Activated B cell treated with CpG ODN at 0.5 μM for 24 hours (primary cell): ENCODE data around the gene AGAP1. TPM values are rescaled to one million over a fixed set of nuclear protein-coding genes. Genes with fewer than 3 reads are reported as not detected.
"Not testable (repeated sequence)": the region's sequence is repeated elsewhere in the genome, so short reads cannot be mapped to it uniquely, and the experiment has no call there.

ENCODE experiments used
- ATAC-seq: fragments of 200-7000 bp; cut with Tn5 transposase; one replicate; pipeline ENCODE4 v1.10.0; 2021; ENCODE audit warnings: low read depth, mild to moderate bottlenecking, moderate library complexity
- CTCF ChIA-PET: fragments of 350-600 bp; sonication (Branson Sonifier 250); formaldehyde crosslinking; loops from one replicate; lab custom pipeline; 2021; ENCODE audit warnings: antibody characterized with exemption; lab: Charles Lee
- POLR2A ChIA-PET: fragments of 350-600 bp; sonication (Branson Sonifier 250); formaldehyde crosslinking; loops from one replicate; lab custom pipeline; 2021; ENCODE audit warnings: antibody characterized with exemption; lab: Charles Lee
- DNase-seq: peaks from one replicate; pipeline ENCODE4 v3.0.0; 2022
- H3K27ac Mint-ChIP-seq: one replicate; pipeline ENCODE4 v1.8.0; 2020; ENCODE audit warnings: mixed read lengths
- H3K27me3 Mint-ChIP-seq: one replicate; pipeline ENCODE4 v1.8.0; 2021; ENCODE audit warnings: mixed read lengths
- H3K36me3 Mint-ChIP-seq: one replicate; pipeline ENCODE4 v1.8.0; 2021; ENCODE audit warnings: low read depth, mixed read lengths
- H3K4me1 Mint-ChIP-seq: one replicate; pipeline ENCODE4 v1.8.0; 2021; ENCODE audit warnings: mixed read lengths
- H3K4me3 Mint-ChIP-seq: one replicate; pipeline ENCODE4 v1.8.0; 2020; ENCODE audit warnings: mild to moderate bottlenecking, mixed read lengths
- H3K9me3 Mint-ChIP-seq: one replicate; pipeline ENCODE4 v1.8.0; 2020; ENCODE audit warnings: mixed read lengths
- intact Hi-C: fragments of 100-400 bp; cut with micrococcal nuclease; formaldehyde crosslinking; loops from one replicate; pipeline ENCODE4 v1.15.1; 2024
- total RNA-seq: library from RNA; stranded (reverse); gene quantifications from 2 replicates; pipeline ENCODE4 v1.2.3, GENCODE V29; 2022
- TF ChIP-seq, protein P1 (sequence below): fragments of 200-600 bp; IDR thresholded peaks from one replicate; pipeline ENCODE4 v1.8.0; 2022; ENCODE audit warnings: antibody characterized with exemption, mild to moderate bottlenecking

Gene AGAP1
- total RNA-seq, 1 donor from 2014 or later = not detected

DNA sequence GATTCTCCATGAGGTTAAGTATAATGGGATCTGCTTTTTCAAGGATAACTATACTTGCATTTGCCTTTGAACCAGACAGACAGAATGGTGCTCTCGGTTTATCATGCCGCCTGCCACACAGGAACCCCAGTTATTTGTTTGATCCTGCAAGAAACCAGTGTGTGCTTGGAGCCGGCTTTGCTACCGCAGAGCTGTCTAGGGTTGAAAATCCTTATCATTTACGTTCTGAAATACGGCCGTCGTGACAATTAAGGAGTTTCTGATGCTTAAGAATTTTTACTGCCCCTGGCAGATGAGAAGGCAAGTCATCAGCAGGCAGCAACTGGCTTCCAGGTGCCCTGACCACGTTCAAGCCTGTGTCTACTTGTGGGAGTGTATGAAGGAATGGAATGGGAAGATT, 562.3 kb downstream of the AGAP1 start:
- POLR2A ChIA-PET = no interaction called here
- Mint-ChIP-seq H3K4me3 (no peak overlapping the region), H3K27ac (no peak overlapping the region), H3K36me3 (no peaks in the 10 kb centered on the region), H3K4me1 (no peaks in the 10 kb centered on the region), H3K9me3 (peaks cover 2% of the 10 kb centered on the region), H3K27me3 (peaks cover 5% of the 10 kb centered on the region)
- CTCF ChIA-PET = no interaction called here
- ATAC-seq (no peak), DNase-seq (no peak)
- intact Hi-C loops = no loop called here
- TF ChIP-seq, protein P1, sequence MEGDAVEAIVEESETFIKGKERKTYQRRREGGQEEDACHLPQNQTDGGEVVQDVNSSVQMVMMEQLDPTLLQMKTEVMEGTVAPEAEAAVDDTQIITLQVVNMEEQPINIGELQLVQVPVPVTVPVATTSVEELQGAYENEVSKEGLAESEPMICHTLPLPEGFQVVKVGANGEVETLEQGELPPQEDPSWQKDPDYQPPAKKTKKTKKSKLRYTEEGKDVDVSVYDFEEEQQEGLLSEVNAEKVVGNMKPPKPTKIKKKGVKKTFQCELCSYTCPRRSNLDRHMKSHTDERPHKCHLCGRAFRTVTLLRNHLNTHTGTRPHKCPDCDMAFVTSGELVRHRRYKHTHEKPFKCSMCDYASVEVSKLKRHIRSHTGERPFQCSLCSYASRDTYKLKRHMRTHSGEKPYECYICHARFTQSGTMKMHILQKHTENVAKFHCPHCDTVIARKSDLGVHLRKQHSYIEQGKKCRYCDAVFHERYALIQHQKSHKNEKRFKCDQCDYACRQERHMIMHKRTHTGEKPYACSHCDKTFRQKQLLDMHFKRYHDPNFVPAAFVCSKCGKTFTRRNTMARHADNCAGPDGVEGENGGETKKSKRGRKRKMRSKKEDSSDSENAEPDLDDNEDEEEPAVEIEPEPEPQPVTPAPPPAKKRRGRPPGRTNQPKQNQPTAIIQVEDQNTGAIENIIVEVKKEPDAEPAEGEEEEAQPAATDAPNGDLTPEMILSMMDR = no peak

DNA sequence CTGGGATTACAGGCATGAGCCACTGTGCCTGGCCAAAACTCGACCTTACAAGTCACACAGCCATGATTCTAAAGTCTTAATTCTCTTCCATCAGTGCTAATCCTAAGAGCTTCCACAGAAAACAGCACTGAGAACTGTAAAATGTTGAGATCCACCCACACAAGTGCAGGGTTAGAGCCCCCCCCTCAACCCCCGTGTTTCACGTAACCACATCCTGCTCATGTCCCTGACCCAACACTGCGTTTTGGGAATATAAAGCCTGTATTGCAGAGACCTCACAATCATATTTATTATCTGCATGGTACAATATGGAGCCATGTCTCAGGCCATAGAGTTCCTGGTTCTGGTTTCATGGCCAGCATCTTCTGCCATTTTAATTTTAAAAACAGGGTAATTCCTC, 563.5 kb downstream of the AGAP1 start:
- Mint-ChIP-seq H3K36me3 (no peaks in the 10 kb centered on the region), H3K27ac (no peak overlapping the region), H3K4me1 (no peaks in the 10 kb centered on the region), H3K4me3 (no peak overlapping the region), H3K9me3 (peaks cover 2% of the 10 kb centered on the region), H3K27me3 (peaks cover 5% of the 10 kb centered on the region)
- TF ChIP-seq, protein P1 = no peak
- intact Hi-C loops = no loop called here
- DNase-seq = no peak
- no peak for ATAC-seq
- ChIA-PET CTCF (no interaction called here), POLR2A (no interaction called here)

DNA sequence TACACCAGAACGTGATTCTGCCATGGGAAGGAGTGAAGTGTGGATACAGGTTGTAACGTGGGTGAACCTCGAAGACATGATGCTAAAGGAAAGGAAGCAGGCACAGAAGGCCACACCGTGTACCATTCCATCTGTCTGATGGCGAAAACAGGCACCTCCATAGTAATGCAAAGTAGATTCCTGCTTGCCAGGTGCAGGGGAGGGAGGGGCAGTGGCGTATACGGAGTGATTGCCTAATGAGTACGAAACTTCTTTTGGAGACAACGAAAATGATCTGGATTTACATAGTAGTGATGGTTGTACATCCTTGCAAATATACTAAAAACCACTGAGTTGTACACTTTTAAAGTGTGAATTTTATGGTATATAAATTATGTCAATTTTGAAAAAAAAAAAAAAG, 567.7 kb downstream of the AGAP1 start:
- Mint-ChIP-seq H3K9me3 (peaks cover 2% of the 10 kb centered on the region), H3K36me3 (no peaks in the 10 kb centered on the region), H3K4me1 (no peaks in the 10 kb centered on the region), H3K4me3 (no peak overlapping the region), H3K27ac (no peak overlapping the region), H3K27me3 (peaks cover 2% of the 10 kb centered on the region)
- ChIA-PET POLR2A (no interaction called here), CTCF (no interaction called here)
- DNase-seq (no peak), ATAC-seq (no peak)
- intact Hi-C loops = no loop called here
- TF ChIP-seq, protein P1 = no peak

DNA sequence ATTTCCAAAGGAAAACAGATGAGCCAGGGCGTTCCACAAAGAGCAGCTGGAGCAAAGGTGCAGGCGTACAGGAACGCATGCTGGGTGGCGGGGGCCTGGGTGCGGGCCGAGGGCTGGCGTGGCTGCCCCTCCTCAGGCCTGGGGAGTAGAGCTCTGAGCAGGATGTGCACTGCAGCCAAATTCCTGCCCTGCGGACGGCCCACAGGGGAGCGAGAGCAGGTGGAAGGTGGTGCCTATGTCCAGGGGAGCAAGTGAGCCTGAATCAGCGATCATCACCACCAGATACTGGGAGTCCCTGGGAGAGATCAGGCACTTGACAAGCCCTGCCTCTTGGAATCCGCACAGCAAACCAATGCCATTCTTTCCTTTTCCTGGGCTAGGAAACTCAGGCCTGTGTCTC, 568.1 kb downstream of the AGAP1 start:
- H3K27me3 Mint-ChIP-seq = no peaks in the 10 kb centered on the region
- H3K4me1 Mint-ChIP-seq = no peaks in the 10 kb centered on the region
- intact Hi-C loops = no loop called here
- H3K36me3 Mint-ChIP-seq = no peaks in the 10 kb centered on the region
- TF ChIP-seq, protein P1 = no peak
- peaks cover 2% of the 10 kb centered on the region for H3K9me3 Mint-ChIP-seq
- no peak overlapping the region for H3K4me3 Mint-ChIP-seq
- H3K27ac Mint-ChIP-seq = no peak overlapping the region
- ATAC-seq (no peak), DNase-seq (no peak)
- ChIA-PET CTCF (no interaction called here), POLR2A (no interaction called here)

DNA sequence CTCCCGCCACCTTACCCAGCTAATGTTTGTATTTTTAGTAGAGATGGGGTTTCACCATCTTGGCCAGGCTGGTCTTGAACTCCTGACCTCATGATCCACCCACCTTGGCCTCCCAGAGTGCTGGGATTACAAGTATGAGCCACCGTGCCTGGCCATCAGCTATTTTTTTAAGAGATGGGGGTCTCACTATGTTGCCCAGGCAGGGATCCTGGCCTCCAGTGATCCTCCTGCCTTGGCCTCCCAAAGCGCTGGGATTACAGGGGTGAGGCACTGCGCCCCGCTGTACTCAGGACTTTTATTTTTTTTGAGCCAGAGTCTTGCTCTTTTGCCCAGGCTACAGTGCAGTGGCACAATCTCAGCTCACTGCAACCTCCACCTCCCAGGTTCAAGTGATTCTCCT, 569.0 kb downstream of the AGAP1 start:
- H3K4me3 Mint-ChIP-seq, H3K27me3 Mint-ChIP-seq, H3K9me3 Mint-ChIP-seq, CTCF ChIA-PET, DNase-seq, intact Hi-C loops, H3K4me1 Mint-ChIP-seq, POLR2A ChIA-PET, H3K27ac Mint-ChIP-seq, ATAC-seq, H3K36me3 Mint-ChIP-seq: not testable (repeated sequence)

DNA sequence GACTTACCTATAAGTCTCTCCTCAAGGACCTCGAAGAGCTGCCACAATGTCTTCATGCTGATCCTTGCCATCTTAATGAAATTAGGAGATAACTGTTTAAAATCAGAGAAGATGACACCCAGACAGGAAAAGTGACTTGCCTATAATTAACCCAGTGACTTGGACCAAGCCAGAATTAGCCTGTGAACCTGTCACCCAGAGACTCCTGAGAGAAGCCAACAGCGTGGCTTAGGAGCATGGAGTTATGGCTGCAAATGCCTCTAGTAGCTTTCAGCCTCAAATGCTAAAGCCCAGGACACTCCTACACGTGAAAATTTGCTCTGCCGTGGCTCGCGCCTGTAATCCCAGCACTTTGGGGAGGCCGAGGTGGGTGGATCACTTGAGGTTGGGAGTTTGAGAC, 570.2 kb downstream of the AGAP1 start:
- intact Hi-C loops = no loop called here
- Mint-ChIP-seq H3K27me3 (no peaks in the 10 kb centered on the region), H3K27ac (no peak overlapping the region), H3K36me3 (no peaks in the 10 kb centered on the region), H3K4me1 (no peaks in the 10 kb centered on the region), H3K9me3 (no peaks in the 10 kb centered on the region), H3K4me3 (no peak overlapping the region)
- ChIA-PET CTCF (no interaction called here), POLR2A (no interaction called here)
- DNase-seq = no peak
- ATAC-seq = no peak
- TF ChIP-seq, protein P1 = no peak
